MM.1S (cell line): ENCODE measurements around the gene IRS1.
A peak's percentile ranks its signal among the peaks of the same experiment; 100 is the strongest.
"Not testable (repeated sequence)": the region's sequence is repeated elsewhere in the genome, so short reads cannot be mapped to it uniquely, and the experiment has no call there.

Experiments used
- DNase-seq: peaks from one replicate; pipeline ENCODE4 v3.0.0-alpha.2; 2015
- H2AFZ ChIP-seq: fragments of 300-600 bp; sonication (generic); 2 replicates; pipeline ENCODE4 v1.6.0; 2016; ENCODE audit warnings: antibody characterized with exemption, low read length
- H3F3A ChIP-seq: fragments of 300-600 bp; sonication (generic); 2 replicates; pipeline ENCODE4 v1.6.1; 2016; ENCODE audit warnings: mild to moderate bottlenecking, antibody characterized with exemption, low read length, moderate library complexity, mixed read lengths; ENCODE audit not compliant: insufficient read depth
- H3K27ac ChIP-seq: fragments of 300-600 bp; sonication (generic); 2 replicates; pipeline ENCODE4 v1.5.1; 2016; ENCODE audit warnings: mild to moderate bottlenecking, low read length
- H3K27me3 ChIP-seq: fragments of 300-600 bp; sonication (generic); replicated peaks from 2 replicates; pipeline ENCODE4 v1.6.0; 2016; ENCODE audit warnings: low read length; ENCODE audit not compliant: insufficient read depth
- H3K36me3 ChIP-seq: fragments of 300-600 bp; sonication (generic); replicated peaks from 2 replicates; pipeline ENCODE4 v1.6.1; 2016; ENCODE audit warnings: mild to moderate bottlenecking, low read length, mixed read lengths; ENCODE audit not compliant: insufficient read depth
- H3K4me1 ChIP-seq: fragments of 300-600 bp; sonication (generic); 2 replicates; pipeline ENCODE4 v1.6.1; 2016; ENCODE audit warnings: low read length, mixed read lengths
- H3K4me2 ChIP-seq: fragments of 300-600 bp; sonication (generic); 2 replicates; pipeline ENCODE4 v1.6.0; 2016; ENCODE audit warnings: low read depth, low read length
- H3K4me3 ChIP-seq: fragments of 300-600 bp; sonication (generic); 2 replicates; pipeline ENCODE4 v1.5.1; 2016; ENCODE audit warnings: low read length, mixed read lengths
- H3K79me2 ChIP-seq: fragments of 300-600 bp; sonication (generic); 2 replicates; pipeline ENCODE4 v1.6.1; 2016; ENCODE audit warnings: mixed run types, low read length, mixed read lengths
- H3K9ac ChIP-seq: fragments of 300-600 bp; sonication (generic); 2 replicates; pipeline ENCODE4 v1.6.1; 2016; ENCODE audit warnings: low read length, mixed read lengths
- H3K9me2 ChIP-seq: fragments of 300-600 bp; sonication (generic); replicated peaks from 2 replicates; pipeline ENCODE4 v1.6.1; 2016; ENCODE audit warnings: mild to moderate bottlenecking, low read length, mixed read lengths; ENCODE audit not compliant: insufficient read depth
- H3K9me3 ChIP-seq: fragments of 300-600 bp; sonication (generic); replicated peaks from 2 replicates; pipeline ENCODE4 v1.6.1; 2016; ENCODE audit warnings: mild to moderate bottlenecking, low read length, mixed read lengths; ENCODE audit not compliant: insufficient read depth
- H4K20me1 ChIP-seq: fragments of 300-600 bp; sonication (generic); 2 replicates; pipeline ENCODE4 v1.6.1; 2016; ENCODE audit warnings: mild to moderate bottlenecking, low read length, moderate library complexity, mixed read lengths; ENCODE audit not compliant: insufficient read depth
- EZH2 ChIP-seq: fragments of 300-600 bp; sonication (generic); optimal IDR thresholded peaks from 2 replicates; pipeline ENCODE3; 2017; ENCODE audit warnings: low read depth, mild to moderate bottlenecking, antibody characterized with exemption, low read length, mixed read lengths
- EZH2phosphoT487 ChIP-seq: fragments of 300-600 bp; sonication (generic); IDR thresholded peaks from 2 replicates; pipeline ENCODE4 v1.6.1; 2018; ENCODE audit warnings: antibody characterized with exemption, low read length
- TF ChIP-seq, protein P1 (sequence below): fragments of 300-600 bp; sonication (generic); IDR thresholded peaks from 2 replicates; pipeline ENCODE4 v1.5.1; 2016; ENCODE audit warnings: antibody characterized with exemption, low read length, mixed read lengths

Gene IRS1

DNA sequence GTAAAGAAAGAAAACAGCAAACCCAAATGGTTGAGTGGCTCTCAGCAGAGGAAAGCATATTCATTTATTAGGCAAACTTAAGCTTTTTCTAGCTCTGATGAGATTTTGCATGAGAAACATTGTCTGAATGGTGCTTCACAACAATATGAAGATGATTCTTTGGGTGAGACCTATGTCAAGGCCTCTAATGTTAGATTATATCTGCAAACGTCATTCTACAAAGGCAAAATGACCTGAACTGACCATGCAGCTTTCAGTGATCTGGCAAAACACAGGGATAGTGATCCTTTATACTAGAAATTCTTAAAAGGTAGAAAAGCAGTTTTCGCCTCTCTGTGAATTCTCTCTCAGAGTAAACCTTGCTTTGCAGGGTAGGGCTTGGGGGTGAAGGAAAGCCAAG is 47.9 kb upstream of the IRS1 start:
- H4K20me1 ChIP-seq, result no peaks in the 10 kb centered on the region
- no peaks in the 10 kb centered on the region for H3K9me3 ChIP-seq
- no peak for TF ChIP-seq EZH2
- no peak for TF ChIP-seq EZH2phosphoT487
- TF ChIP-seq, protein P1, sequence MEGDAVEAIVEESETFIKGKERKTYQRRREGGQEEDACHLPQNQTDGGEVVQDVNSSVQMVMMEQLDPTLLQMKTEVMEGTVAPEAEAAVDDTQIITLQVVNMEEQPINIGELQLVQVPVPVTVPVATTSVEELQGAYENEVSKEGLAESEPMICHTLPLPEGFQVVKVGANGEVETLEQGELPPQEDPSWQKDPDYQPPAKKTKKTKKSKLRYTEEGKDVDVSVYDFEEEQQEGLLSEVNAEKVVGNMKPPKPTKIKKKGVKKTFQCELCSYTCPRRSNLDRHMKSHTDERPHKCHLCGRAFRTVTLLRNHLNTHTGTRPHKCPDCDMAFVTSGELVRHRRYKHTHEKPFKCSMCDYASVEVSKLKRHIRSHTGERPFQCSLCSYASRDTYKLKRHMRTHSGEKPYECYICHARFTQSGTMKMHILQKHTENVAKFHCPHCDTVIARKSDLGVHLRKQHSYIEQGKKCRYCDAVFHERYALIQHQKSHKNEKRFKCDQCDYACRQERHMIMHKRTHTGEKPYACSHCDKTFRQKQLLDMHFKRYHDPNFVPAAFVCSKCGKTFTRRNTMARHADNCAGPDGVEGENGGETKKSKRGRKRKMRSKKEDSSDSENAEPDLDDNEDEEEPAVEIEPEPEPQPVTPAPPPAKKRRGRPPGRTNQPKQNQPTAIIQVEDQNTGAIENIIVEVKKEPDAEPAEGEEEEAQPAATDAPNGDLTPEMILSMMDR, result no peak
- no peak for DNase-seq
- H3K4me1 ChIP-seq, result peaks cover 27% of the 10 kb centered on the region
- no peaks in the 10 kb centered on the region for H3K36me3 ChIP-seq
- no peaks in the 10 kb centered on the region for H3K9me2 ChIP-seq
- no peak overlapping the region for H2AFZ ChIP-seq
- peaks cover 10% of the 10 kb centered on the region; the same call in 1 of the 2 replicates for H3F3A ChIP-seq
- H3K27ac ChIP-seq, result no peak overlapping the region
- H3K4me2 ChIP-seq, result no peak overlapping the region
- H3K79me2 ChIP-seq, result peaks cover 41% of the 10 kb centered on the region
- H3K4me3 ChIP-seq, result no peak overlapping the region
- H3K9ac ChIP-seq, result no peak overlapping the region
- no peaks in the 10 kb centered on the region for H3K27me3 ChIP-seq

DNA sequence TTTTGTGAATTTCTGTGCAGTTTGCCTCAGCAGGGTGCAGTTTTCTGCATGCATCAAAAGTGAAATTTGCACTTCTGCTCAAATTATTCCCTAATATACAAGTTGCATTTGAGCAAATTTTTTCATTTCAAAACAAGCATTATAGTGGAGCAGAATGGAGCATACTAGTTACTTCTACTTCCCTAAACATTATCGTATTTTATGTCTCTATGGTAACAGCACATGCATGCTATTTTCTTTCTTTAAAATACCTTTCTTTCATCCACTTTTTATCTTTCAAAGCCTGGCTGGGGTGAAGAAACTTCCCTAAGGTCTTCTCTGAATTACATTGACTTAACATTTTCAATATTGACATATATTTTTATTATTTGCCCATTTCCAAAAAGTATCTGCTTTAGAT is 47.5 kb upstream of the IRS1 start:
- no peaks in the 10 kb centered on the region for H3K36me3 ChIP-seq
- no peaks in the 10 kb centered on the region for H3K27me3 ChIP-seq
- H3K9ac ChIP-seq, result no peak overlapping the region
- no peak overlapping the region for H3K4me2 ChIP-seq
- peaks cover 30% of the 10 kb centered on the region for H3K4me1 ChIP-seq
- H2AFZ ChIP-seq, result no peak overlapping the region
- H3F3A ChIP-seq, result peaks cover 10% of the 10 kb centered on the region; the same call in 1 of the 2 replicates
- H3K4me3 ChIP-seq, result no peak overlapping the region
- H4K20me1 ChIP-seq, result no peaks in the 10 kb centered on the region
- no peak for DNase-seq
- TF ChIP-seq EZH2 (no peak), EZH2phosphoT487 (no peak)
- TF ChIP-seq, protein P1, result no peak
- H3K27ac ChIP-seq, result no peak overlapping the region
- H3K9me2 ChIP-seq, result no peaks in the 10 kb centered on the region
- no peaks in the 10 kb centered on the region for H3K9me3 ChIP-seq
- H3K79me2 ChIP-seq, result peaks cover 45% of the 10 kb centered on the region

DNA sequence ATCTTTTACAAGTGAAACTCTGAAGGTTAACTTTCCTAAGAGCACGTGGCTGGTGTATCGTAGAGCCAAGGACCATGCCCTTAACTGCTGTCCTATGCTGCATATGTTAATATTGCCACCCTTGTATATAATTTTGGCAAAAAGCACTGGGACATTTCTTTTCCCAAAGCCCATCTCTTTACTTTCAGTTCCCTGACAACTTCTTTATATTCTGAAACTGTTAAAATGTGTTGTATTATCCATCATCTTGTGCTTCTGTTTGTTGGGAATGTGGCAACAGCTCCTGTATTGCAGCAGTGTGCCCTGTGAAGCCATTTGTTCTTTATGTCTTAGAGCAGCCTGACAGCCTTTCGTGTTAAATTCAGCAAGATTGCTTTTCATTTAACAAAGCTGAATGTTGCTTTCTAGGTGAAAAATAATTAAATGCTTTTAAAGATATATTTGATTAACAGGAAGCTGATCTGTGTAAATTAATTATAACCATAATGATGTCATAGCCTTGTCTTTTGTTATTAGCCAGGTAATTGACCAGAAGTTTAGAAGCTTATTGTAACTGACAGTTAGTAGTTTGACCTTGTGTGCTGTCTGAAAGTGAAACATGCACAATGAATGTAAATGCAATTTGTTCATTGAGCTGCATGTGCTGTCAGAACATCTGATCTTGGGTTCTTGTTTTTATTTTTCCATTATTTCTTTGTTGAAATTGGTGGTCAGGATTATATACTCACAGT is 45.9 kb upstream of the IRS1 start:
- Histone ChIP-seq H3K4me2 (peak overlapping the region; percentile 66), H3K79me2 (peaks cover 45% of the 10 kb centered on the region), H3K9me3 (no peaks in the 10 kb centered on the region), H3K9me2 (no peaks in the 10 kb centered on the region), H3K36me3 (no peaks in the 10 kb centered on the region), H2AFZ (0 out of 2 replicates have a peak overlapping the region, but pooled peaks have one; percentile 0), H3K27ac (peak overlapping the region; percentile 66), H3K27me3 (no peaks in the 10 kb centered on the region), H3K4me1 (peaks cover 30% of the 10 kb centered on the region), H3F3A (peaks cover 10% of the 10 kb centered on the region; the same call in 1 of the 2 replicates), H3K9ac (peak overlapping the region; percentile 40), H3K4me3 (peak overlapping the region; percentile 12), H4K20me1 (no peaks in the 10 kb centered on the region)
- DNase-seq, result peak; percentile 62
- no peak for TF ChIP-seq EZH2
- TF ChIP-seq, protein P1, result no peak
- no peak for TF ChIP-seq EZH2phosphoT487

DNA sequence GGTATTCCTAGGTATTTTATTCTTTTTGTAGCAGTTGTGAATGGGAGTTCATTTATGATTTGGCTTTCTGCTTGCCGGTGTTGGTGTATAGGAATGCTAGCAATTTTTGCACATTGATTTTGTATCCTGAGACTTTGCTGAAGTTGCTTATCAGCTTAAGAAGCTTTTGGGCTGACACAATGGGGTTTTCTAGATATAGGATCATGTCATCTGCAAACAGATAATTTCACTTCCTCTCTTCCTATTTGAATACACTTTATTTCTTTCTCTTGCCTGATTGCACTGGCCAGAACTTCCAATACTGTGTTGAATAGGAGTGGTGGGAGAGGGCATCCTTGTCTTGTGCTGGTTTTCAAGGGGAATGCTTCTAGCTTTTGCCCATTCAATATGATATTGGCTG is 43.4 kb upstream of the IRS1 start:
- not testable (repeated sequence) for H3K9ac ChIP-seq, H3K9me2 ChIP-seq, H3K9me3 ChIP-seq, H2AFZ ChIP-seq, H3K27ac ChIP-seq, H3K27me3 ChIP-seq, H4K20me1 ChIP-seq, H3K36me3 ChIP-seq, H3K4me2 ChIP-seq, DNase-seq, H3F3A ChIP-seq, H3K4me3 ChIP-seq
- Histone ChIP-seq H3K4me1 (peaks cover 30% of the 10 kb centered on the region), H3K79me2 (peaks cover 61% of the 10 kb centered on the region)
